SU-DHL-6 (cell line): ENCODE results near the gene SPRR1A.

ENCODE experiments used
- H2AFZ ChIP-seq: fragments of 200-600 bp; sonication (generic); 2 replicates; pipeline ENCODE4 v1.6.1; 2014; ENCODE audit warnings: low read depth, mild to moderate bottlenecking, moderate library complexity, mixed read lengths, antibody characterized with exemption, low read length; ENCODE audit not compliant: severe bottlenecking
- H3F3A ChIP-seq: fragments of 200-600 bp; shearing (Covaris generic); 2 replicates; pipeline ENCODE4 v1.6.0; 2016; ENCODE audit warnings: antibody characterized with exemption, mild to moderate bottlenecking; ENCODE audit not compliant: insufficient read depth
- H3K27ac ChIP-seq: fragments of 200-600 bp; sonication (generic); 2 replicates; pipeline ENCODE4 v1.5.1; 2016; ENCODE audit warnings: low read depth, mild to moderate bottlenecking, low read length, moderate library complexity, mixed read lengths
- H3K27me3 ChIP-seq: fragments of 200-600 bp; sonication (generic), shearing (Covaris generic); 2 replicates; pipeline ENCODE4 v1.6.0; 2014; ENCODE audit warnings: mild to moderate bottlenecking, low read length
- H3K36me3 ChIP-seq: fragments of 200-600 bp; sonication (generic); 2 replicates; pipeline ENCODE4 v1.6.1; 2014; ENCODE audit warnings: mild to moderate bottlenecking, low read length, mixed read lengths
- H3K4me2 ChIP-seq: fragments of 300-600, 200-600 bp; shearing (Covaris generic), sonication (generic); 2 replicates; pipeline ENCODE4 v1.6.0; 2014; ENCODE audit warnings: low read length, low read depth, mild to moderate bottlenecking; ENCODE audit not compliant: poor library complexity, severe bottlenecking
- H3K4me3 ChIP-seq: fragments of 200-600 bp; sonication (generic); 2 replicates; pipeline ENCODE4 v1.5.1; 2014; ENCODE audit warnings: antibody characterized with exemption, low read length, mild to moderate bottlenecking, mixed read lengths; ENCODE audit not compliant: insufficient read depth, poor library complexity, severe bottlenecking
- H3K79me2 ChIP-seq: fragments of 200-600 bp; sonication (generic); 2 replicates; pipeline ENCODE4 v1.6.1; 2014; ENCODE audit warnings: mild to moderate bottlenecking, low read length, moderate library complexity; ENCODE audit not compliant: insufficient read depth
- H3K9ac ChIP-seq: fragments of 200-600 bp; sonication (generic); 2 replicates; pipeline ENCODE4 v1.7.0; 2014; ENCODE audit warnings: mild to moderate bottlenecking, low read length
- H3K9me2 ChIP-seq: fragments of 200-600 bp; sonication (generic); replicated peaks from 2 replicates; pipeline ENCODE4 v1.6.1; 2014; ENCODE audit warnings: low read length; ENCODE audit not compliant: insufficient read depth
- H3K9me3 ChIP-seq: fragments of 200-600 bp; sonication (generic); 2 replicates; pipeline ENCODE4 v1.6.1; 2014; ENCODE audit warnings: low read length, mixed read lengths; ENCODE audit not compliant: insufficient read depth
- H4K20me1 ChIP-seq: fragments of 200-600 bp; sonication (generic); 2 replicates; pipeline ENCODE4 v1.6.1; 2014; ENCODE audit warnings: low read depth, mild to moderate bottlenecking, antibody characterized with exemption, low read length, moderate library complexity, mixed read lengths
- EZH2phosphoT487 ChIP-seq: fragments of 200-600 bp; sonication (generic), shearing (Covaris generic); conservative IDR thresholded peaks from 2 replicates; pipeline ENCODE4 v1.6.1; 2018; ENCODE audit warnings: mild to moderate bottlenecking, antibody characterized with exemption, low read length, moderate library complexity, mixed read lengths
- TF ChIP-seq, protein P1 (sequence below): fragments of 200-600 bp; sonication (generic); IDR thresholded peaks from one replicate; pipeline ENCODE4 v1.5.1; 2017; ENCODE audit warnings: antibody characterized with exemption, mild to moderate bottlenecking, low read length, moderate library complexity; ENCODE audit not compliant: insufficient read depth, poor library complexity, severe bottlenecking

SPRR1A gene

DNA sequence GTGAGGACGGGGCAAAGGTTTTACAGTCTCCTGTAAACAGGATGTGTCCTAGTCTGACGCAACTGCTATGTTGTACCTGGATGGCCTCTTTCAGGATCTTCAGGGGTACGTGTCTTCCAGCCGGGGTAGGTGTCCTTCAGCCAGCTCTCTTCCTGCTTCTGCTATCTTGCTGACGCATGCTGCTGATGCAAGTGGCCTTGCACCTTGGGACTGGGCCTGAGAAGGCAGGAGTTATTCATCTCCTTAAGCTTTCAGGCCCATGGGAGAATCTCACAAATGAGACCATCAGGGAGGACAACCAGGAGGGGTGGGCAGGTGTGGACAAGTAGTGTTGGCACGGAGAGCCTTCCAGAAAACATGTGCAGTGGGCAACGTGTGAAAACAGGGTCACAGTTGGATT lies 39.2 kb downstream of the SPRR1A start:
- no peak overlapping the region for H2AFZ ChIP-seq
- H3K9ac ChIP-seq = no peak overlapping the region
- H3K9me3 ChIP-seq = no peaks in the 10 kb centered on the region
- no peaks in the 10 kb centered on the region for H3K9me2 ChIP-seq
- no peaks in the 10 kb centered on the region for H3K36me3 ChIP-seq
- no peaks in the 10 kb centered on the region for H4K20me1 ChIP-seq
- no peaks in the 10 kb centered on the region for H3K79me2 ChIP-seq
- no peak overlapping the region for H3K27ac ChIP-seq
- no peaks in the 10 kb centered on the region for H3K27me3 ChIP-seq
- H3F3A ChIP-seq = no peaks in the 10 kb centered on the region
- no peak for TF ChIP-seq EZH2phosphoT487
- TF ChIP-seq, protein P1, sequence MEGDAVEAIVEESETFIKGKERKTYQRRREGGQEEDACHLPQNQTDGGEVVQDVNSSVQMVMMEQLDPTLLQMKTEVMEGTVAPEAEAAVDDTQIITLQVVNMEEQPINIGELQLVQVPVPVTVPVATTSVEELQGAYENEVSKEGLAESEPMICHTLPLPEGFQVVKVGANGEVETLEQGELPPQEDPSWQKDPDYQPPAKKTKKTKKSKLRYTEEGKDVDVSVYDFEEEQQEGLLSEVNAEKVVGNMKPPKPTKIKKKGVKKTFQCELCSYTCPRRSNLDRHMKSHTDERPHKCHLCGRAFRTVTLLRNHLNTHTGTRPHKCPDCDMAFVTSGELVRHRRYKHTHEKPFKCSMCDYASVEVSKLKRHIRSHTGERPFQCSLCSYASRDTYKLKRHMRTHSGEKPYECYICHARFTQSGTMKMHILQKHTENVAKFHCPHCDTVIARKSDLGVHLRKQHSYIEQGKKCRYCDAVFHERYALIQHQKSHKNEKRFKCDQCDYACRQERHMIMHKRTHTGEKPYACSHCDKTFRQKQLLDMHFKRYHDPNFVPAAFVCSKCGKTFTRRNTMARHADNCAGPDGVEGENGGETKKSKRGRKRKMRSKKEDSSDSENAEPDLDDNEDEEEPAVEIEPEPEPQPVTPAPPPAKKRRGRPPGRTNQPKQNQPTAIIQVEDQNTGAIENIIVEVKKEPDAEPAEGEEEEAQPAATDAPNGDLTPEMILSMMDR = no peak
- H3K4me2 ChIP-seq = no peak overlapping the region
- no peak overlapping the region for H3K4me3 ChIP-seq

DNA sequence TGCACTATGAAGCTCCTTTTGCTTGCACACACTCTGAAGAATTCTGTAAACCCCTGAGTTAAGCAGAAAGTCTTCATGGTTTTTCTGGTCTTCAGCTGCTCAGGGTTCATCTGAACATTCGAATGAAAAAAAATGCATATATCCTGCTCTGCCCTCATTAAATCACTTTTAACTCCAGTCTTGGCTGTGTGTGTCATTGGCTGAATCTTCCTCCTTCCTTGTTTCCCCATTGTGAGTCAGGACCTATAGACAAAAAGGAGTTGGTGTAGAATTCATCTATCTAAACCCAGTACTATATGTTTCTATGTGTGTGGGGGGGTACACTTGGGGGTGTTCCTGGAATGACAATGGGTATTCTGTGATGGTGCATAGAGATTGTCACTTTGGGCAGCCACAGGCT lies 40.5 kb downstream of the SPRR1A start:
- no peak for TF ChIP-seq EZH2phosphoT487
- TF ChIP-seq, protein P1 = no peak
- H3F3A ChIP-seq = no peaks in the 10 kb centered on the region
- H3K9me3 ChIP-seq = no peaks in the 10 kb centered on the region
- no peak overlapping the region for H3K9ac ChIP-seq
- H3K4me2 ChIP-seq = no peak overlapping the region
- H3K27me3 ChIP-seq = no peaks in the 10 kb centered on the region
- H4K20me1 ChIP-seq = no peaks in the 10 kb centered on the region
- H3K36me3 ChIP-seq = no peaks in the 10 kb centered on the region
- H3K79me2 ChIP-seq = no peaks in the 10 kb centered on the region
- no peak overlapping the region for H3K27ac ChIP-seq
- H3K9me2 ChIP-seq = no peaks in the 10 kb centered on the region
- H2AFZ ChIP-seq = no peak overlapping the region
- H3K4me3 ChIP-seq = no peak overlapping the region

DNA sequence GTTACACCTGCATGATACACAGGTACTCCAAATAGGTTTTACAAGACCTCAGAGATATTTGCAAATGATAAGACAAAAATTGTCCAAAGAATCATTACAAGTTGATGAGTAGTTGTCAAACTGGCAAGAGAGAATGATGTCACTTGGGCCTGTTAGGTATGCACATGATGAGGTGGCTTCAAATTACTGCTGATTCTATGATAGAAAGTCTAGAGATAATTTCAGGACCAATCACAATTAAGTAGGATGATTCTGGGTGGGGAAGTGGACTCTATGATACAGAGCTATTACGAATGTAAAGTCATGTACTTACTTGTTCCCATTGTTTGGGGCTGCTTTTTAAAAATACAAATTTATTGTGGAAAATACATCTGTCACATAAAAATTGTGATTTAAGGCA lies 41.9 kb downstream of the SPRR1A start:
- no peak overlapping the region for H2AFZ ChIP-seq
- no peaks in the 10 kb centered on the region for H3K36me3 ChIP-seq
- no peaks in the 10 kb centered on the region for H3K9me3 ChIP-seq
- no peak overlapping the region for H3K4me3 ChIP-seq
- no peak overlapping the region for H3K9ac ChIP-seq
- H3K9me2 ChIP-seq = no peaks in the 10 kb centered on the region
- no peaks in the 10 kb centered on the region for H3K27me3 ChIP-seq
- H4K20me1 ChIP-seq = no peaks in the 10 kb centered on the region
- no peaks in the 10 kb centered on the region for H3F3A ChIP-seq
- H3K79me2 ChIP-seq = no peaks in the 10 kb centered on the region
- H3K27ac ChIP-seq = no peak overlapping the region
- TF ChIP-seq EZH2phosphoT487 = no peak
- TF ChIP-seq, protein P1 = no peak
- H3K4me2 ChIP-seq = no peak overlapping the region
